ENCODE data around the gene DENND1A.

- TF ChIP-seq CTCF (IDR thresholded peaks at IDR 0.05) (no peak), POLR2A (IDR thresholded peaks at IDR 0.05) (no peak)
These were observed 260.6 kb downstream of the DENND1A start for GRCh38 chr9:123669346-123669745.

Measured in adrenal gland (tissue), 5 donors.